HEK293 (cell line): ENCODE results near the gene LDLRAD4.
A peak's percentile ranks its signal among the peaks of the same experiment; 100 is the strongest.

Source experiments
- CTCF ChIA-PET: fragments of 350-600 bp; formaldehyde crosslinking; extraction: SDS; loops from one replicate; lab custom pipeline; 2021; ENCODE audit warnings: antibody characterized with exemption; lab: Yijun Ruan, JAX
- POLR2A ChIA-PET: fragments of 300-600 bp; formaldehyde crosslinking; extraction: SDS; loops from one replicate; lab custom pipeline; 2020; ENCODE audit warnings: antibody characterized with exemption, inconsistent platforms; lab: Yijun Ruan, JAX
- H3K27ac ChIP-seq: fragments of 200-500 bp; sonication (Bioruptor generic); 2 replicates; pipeline ENCODE4 v1.5.1; 2014; ENCODE audit warnings: low read depth, low read length, control low read depth, inconsistent platforms; ENCODE audit errors: extremely low read depth
- H3K36me3 ChIP-seq, 2 experiments: fragments of 200-500 bp in 1 of 2; sonication (Bioruptor generic) in 1 of 2; 1 replicate in 1 of 2; 2 replicates in 1 of 2; pipeline ENCODE4 v1.5.1; 2014 to 2017; ENCODE audit warnings: inconsistent platforms in 2 of 2, low read length in 2 of 2; ENCODE audit not compliant: control insufficient read depth in 2 of 2, insufficient read depth in 1 of 2
- H3K4me1 ChIP-seq: fragments of 200-500 bp; sonication (Bioruptor generic); 2 replicates; pipeline ENCODE4 v1.5.1; 2014; ENCODE audit warnings: mild to moderate bottlenecking, low read length, inconsistent platforms; ENCODE audit not compliant: control insufficient read depth, insufficient read depth
- H3K4me3 ChIP-seq: 2 replicates; pipeline ENCODE4 v1.5.1; 2011; ENCODE audit warnings: low read depth, mild to moderate bottlenecking, control low read depth, low read length, moderate library complexity
- H3K9me3 ChIP-seq: fragments of 200-500 bp; sonication (Bioruptor generic); 2 replicates; pipeline ENCODE4 v1.5.1; 2014; ENCODE audit warnings: low read depth, low read length, inconsistent platforms; ENCODE audit not compliant: control insufficient read depth, insufficient read depth
- IKZF3 ChIP-seq: fragments of 450-650 bp; IDR thresholded peaks from 2 replicates; pipeline ENCODE4 v1.5.0; 2018; ENCODE audit warnings: missing biosample characterization, mild to moderate bottlenecking, missing genetic modification characterization, moderate library complexity
- PRDM10 ChIP-seq: fragments of 450-650 bp; formaldehyde crosslinking; IDR thresholded peaks from 2 replicates; pipeline ENCODE4 v1.5.1; 2016; ENCODE audit warnings: missing biosample characterization, missing genetic modification characterization
- SCRT2 ChIP-seq: fragments of 450-650 bp; formaldehyde crosslinking; IDR thresholded peaks from 2 replicates; pipeline ENCODE4 v1.5.1; 2016; ENCODE audit warnings: missing biosample characterization, missing genetic modification characterization
- TSHZ1 ChIP-seq: fragments of 450-650 bp; formaldehyde crosslinking; IDR thresholded peaks from 2 replicates; pipeline ENCODE4 v1.5.1; 2016; ENCODE audit warnings: missing biosample characterization, missing genetic modification characterization, borderline replicate concordance
- ZIC2 ChIP-seq: fragments of 450-650 bp; formaldehyde crosslinking; IDR thresholded peaks from 2 replicates; pipeline ENCODE4 v1.5.1; 2016; ENCODE audit warnings: missing biosample characterization, missing genetic modification characterization
- ZNF155 ChIP-seq: fragments of 450-650 bp; formaldehyde crosslinking; IDR thresholded peaks from 2 replicates; pipeline ENCODE4 v1.5.1; 2016; ENCODE audit warnings: missing biosample characterization, missing genetic modification characterization
- ZNF184 ChIP-seq: fragments of 450-650 bp; IDR thresholded peaks from 2 replicates; pipeline ENCODE4 v1.5.1; 2018; ENCODE audit warnings: missing biosample characterization, mild to moderate bottlenecking, missing genetic modification characterization
- ZNF248 ChIP-seq: fragments of 450-650 bp; formaldehyde crosslinking; IDR thresholded peaks from 2 replicates; pipeline ENCODE4 v1.5.1; 2017; ENCODE audit warnings: missing biosample characterization, missing genetic modification characterization
- ZNF274 ChIP-seq, 2 experiments: fragments of 200-500 bp in 1 of 2; fragments of 450-650 bp in 1 of 2; sonication (Bioruptor generic) in 1 of 2; formaldehyde crosslinking in 1 of 2; IDR thresholded peaks; 2 replicates each; pipeline versions ENCODE4 v1.5.1 to v1.6.1; 2014 to 2016; ENCODE audit warnings: borderline replicate concordance in 1 of 2, inconsistent platforms in 1 of 2, low read length in 1 of 2, missing biosample characterization in 1 of 2, missing genetic modification characterization in 1 of 2
- ZNF398 ChIP-seq: fragments of 450-650 bp; formaldehyde crosslinking; IDR thresholded peaks from 2 replicates; pipeline ENCODE4 v1.5.1; 2017; ENCODE audit warnings: missing biosample characterization, missing genetic modification characterization
- ZNF843 ChIP-seq: fragments of 450-650 bp; formaldehyde crosslinking; IDR thresholded peaks from 2 replicates; pipeline ENCODE4 v1.5.1; 2016; ENCODE audit warnings: missing biosample characterization, missing genetic modification characterization
- ZSCAN18 ChIP-seq: fragments of 450-650 bp; formaldehyde crosslinking; IDR thresholded peaks from 2 replicates; pipeline ENCODE4 v1.5.1; 2016; ENCODE audit warnings: missing biosample characterization, missing genetic modification characterization

The LDLRAD4 gene

GRCh38 chr18:13222856-13223281 lies 4.3 kb downstream of the LDLRAD4 start (continued):
- peak; percentile 21; the same call in 1 of the 2 replicates for TF ChIP-seq ZNF398 (tag by site-specific recombination)
- TF ChIP-seq PRDM10 (tag by site-specific recombination): peak; percentile 91
- TF ChIP-seq ZNF843 (tag by site-specific recombination): peak; percentile 56
- TF ChIP-seq IKZF3 (tag by site-specific recombination): 0 out of 2 replicates have a peak, but pooled peaks have one; percentile 10

- Histone ChIP-seq H3K27ac (peak overlapping the region; percentile 93), H3K36me3 (no peaks in the 10 kb centered on the region), H3K4me3 (no peak overlapping the region), H3K9me3 (no peaks in the 10 kb centered on the region), H3K4me1 (peaks cover 49% of the 10 kb centered on the region)
- TF ChIP-seq ZSCAN18: no peak
- TF ChIP-seq ZNF155 (tag by site-specific recombination): no peak
- 0 out of 2 replicates have a peak, but pooled peaks have one; percentile 3 for TF ChIP-seq ZNF398 (tag by site-specific recombination)
- no peak for TF ChIP-seq SCRT2 (tag by site-specific recombination)
- ChIA-PET CTCF (interaction anchor here (0.6 to 0.9 kb wide), 2 partner anchors 64 to 127 kb away, joined by 3 read pairs; no protein-coding TSS in a partner anchor), POLR2A (interaction anchor here (0.6 to 2.0 kb wide), 2 partner anchors 7 to 301 kb away, joined by 4 to 6 read pairs; no protein-coding TSS in a partner anchor)
These were observed 5.0 kb downstream of the LDLRAD4 start for GRCh38 chr18:13223311-13224143.

GRCh38 chr18:13225261-13225660 lies 6.7 kb downstream of the LDLRAD4 start:
- H3K9me3 ChIP-seq: no peaks in the 10 kb centered on the region
- ChIA-PET CTCF (no interaction called here), POLR2A (no interaction called here)
- no peak overlapping the region for H3K27ac ChIP-seq
- peaks cover 36% of the 10 kb centered on the region for H3K4me1 ChIP-seq
- no peak overlapping the region for H3K4me3 ChIP-seq
- H3K36me3 ChIP-seq: no peaks in the 10 kb centered on the region
- TF ChIP-seq ZIC2 (tag by site-specific recombination) (no peak), ZNF184 (no peak), TSHZ1 (tag by site-specific recombination) (no peak), ZSCAN18 (no peak), ZNF274 (IDR thresholded peaks at IDR 0.05; ENCODE audit: low read length) (no peak), ZNF274 (tag by site-specific recombination; IDR thresholded peaks at IDR 0.05; ENCODE audit: borderline replicate concordance) (no peak), ZNF248 (tag by site-specific recombination) (no peak)
